Measurements from ENCODE around the gene SYT2. TPM values are rescaled to one million over a fixed set of nuclear protein-coding genes. Genes with fewer than 3 reads are reported as not detected.
"Not testable (repeated sequence)": the region's sequence is repeated elsewhere in the genome, so short reads cannot be mapped to it uniquely, and the experiment has no call there.

SYT2 gene
- total and polyA plus RNA-seq, 9 of the 15 experiments (the other 6 are each of a cell fraction or from before 2014, with no cell fraction given) = not detected

- WGBS (ENCODE audit: insufficient coverage, low coverage, missing lambda C conversion rate) = 4% methylated on average over 3 of the region's 3 CpGs
- peaks cover 6% of the 10 kb centered on the region for H3K9me1 ChIP-seq (ENCODE audit: control insufficient read depth, insufficient read depth, low read length)
- no peak overlapping the region for H3K4me2 ChIP-seq (ENCODE audit: insufficient read depth, low read length)
- in situ Hi-C loops (cut with MboI) (loop anchor here (10.0 kb wide), 1 partner anchor 933 kb away; no protein-coding TSS in a partner anchor), intact Hi-C loops (cut with micrococcal nuclease) (no loop called here)
- H3K4me3 ChIP-seq = no peak overlapping the region
- H3K79me2 ChIP-seq (ENCODE audit: control insufficient read depth, insufficient read depth, low read length) = no peaks in the 10 kb centered on the region
- FAIRE-seq (no peak), DNase-seq (ENCODE audit: extremely low read depth in 1 of 4, low spot score in 3 of 4) (no peak), ATAC-seq (no peak)
- TF ChIP-seq SIN3A (IDR thresholded peaks at IDR 0.05; ENCODE audit: borderline replicate concordance in 2 of 2, control insufficient read depth in 1 of 2, low read depth in 2 of 2, low read length in 2 of 2) (no peak), ADNP (tag; IDR thresholded peaks at IDR 0.05) (no peak), ZBTB12 (CRISPR knock-in tag; IDR thresholded peaks at IDR 0.05) (no peak), GATAD2A (IDR thresholded peaks at IDR 0.05) (no peak), HES1 (IDR thresholded peaks at IDR 0.05; ENCODE audit: low read depth) (no peak), PTBP1 (IDR thresholded peaks at IDR 0.05; ENCODE audit: low read depth, low read length) (no peak)
- H3K27me3 ChIP-seq (ENCODE audit: control insufficient read depth in 2 of 2, insufficient read depth in 2 of 2, low read length in 2 of 2) = peaks cover 7 to 38% of the 10 kb centered on the region in 2 experiments; a peak in 4 of 5 replicates
- CTCF ChIA-PET (ENCODE audit: low intra/inter-chr PET ratio) = no interaction called here
- no TSS peak for BruUV-seq (replicated peaks)
- peaks cover 0 to 16% of the 10 kb centered on the region in 2 experiments; a peak in 3 of 5 replicates for H3K4me1 ChIP-seq (replicated peaks in 1 of 2; ENCODE audit: control insufficient read depth in 2 of 2, insufficient read depth in 2 of 2, low read length in 2 of 2)
- no peak overlapping the region for H3K27ac ChIP-seq (ENCODE audit: extremely low read depth, low read depth, low read length)
- no peaks in the 10 kb centered on the region for H3K9me3 ChIP-seq (replicated peaks; ENCODE audit: control insufficient read depth, insufficient read depth, low read depth, low read length)
- peaks cover 10% of the 10 kb centered on the region for H4K20me1 ChIP-seq (replicated peaks; ENCODE audit: control insufficient read depth, insufficient read depth, low read length)
- H3K36me3 ChIP-seq (ENCODE audit: control insufficient read depth, insufficient read depth, low read length) = no peaks in the 10 kb centered on the region; the same call in 2 of the 3 replicates
- no peak overlapping the region for H3K9ac ChIP-seq (ENCODE audit: insufficient read depth in 1 of 2, low read depth in 2 of 2, low read length in 2 of 2)
- no peak overlapping the region for H2AFZ ChIP-seq (ENCODE audit: low read depth, low read length)
- POLR2A ChIA-PET = interaction anchor here (0.7 kb wide), 1 partner anchor 372 kb away, joined by 4 read pairs; no protein-coding TSS in a partner anchor
Measured at GRCh38 chr1:202621446-202621845, 88.8 kb downstream of the SYT2 start.

- Histone ChIP-seq H3K27me3 (ENCODE audit: control insufficient read depth in 2 of 2, insufficient read depth in 2 of 2, low read length in 2 of 2) (peaks cover 9 to 47% of the 10 kb centered on the region in 2 experiments; a peak in 4 of 5 replicates), H3K4me1 (replicated peaks in 1 of 2; ENCODE audit: control insufficient read depth in 2 of 2, insufficient read depth in 2 of 2, low read length in 2 of 2) (peaks cover 0 to 12% of the 10 kb centered on the region in 2 experiments; a peak in 3 of 5 replicates)
- H2AFZ ChIP-seq (ENCODE audit: low read depth, low read length); H3K9me3 ChIP-seq (replicated peaks; ENCODE audit: control insufficient read depth, insufficient read depth, low read depth, low read length); POLR2A ChIA-PET; H3K79me2 ChIP-seq (ENCODE audit: control insufficient read depth, insufficient read depth, low read length); H3K27ac ChIP-seq (ENCODE audit: extremely low read depth, low read depth, low read length); H4K20me1 ChIP-seq (replicated peaks; ENCODE audit: control insufficient read depth, insufficient read depth, low read length); H3K9ac ChIP-seq (ENCODE audit: insufficient read depth in 1 of 2, low read depth in 2 of 2, low read length in 2 of 2); H3K36me3 ChIP-seq (ENCODE audit: control insufficient read depth, insufficient read depth, low read length); DNase-seq (ENCODE audit: extremely low read depth in 1 of 4, low spot score in 3 of 4); BruUV-seq (replicated peaks); ATAC-seq; H3K4me2 ChIP-seq (ENCODE audit: insufficient read depth, low read length); H3K4me3 ChIP-seq; CTCF ChIA-PET (ENCODE audit: low intra/inter-chr PET ratio); intact Hi-C loops (cut with micrococcal nuclease); H3K9me1 ChIP-seq (ENCODE audit: control insufficient read depth, insufficient read depth, low read length); FAIRE-seq: not testable (repeated sequence)
- 14% methylated on average over 2 of the region's 2 CpGs for WGBS (ENCODE audit: insufficient coverage, low coverage, missing lambda C conversion rate)
- in situ Hi-C loops (cut with MboI) = loop anchor here (10.0 kb wide), 1 partner anchor 935 kb away; no protein-coding TSS in a partner anchor
Measured at GRCh38 chr1:202620036-202620435, 90.2 kb downstream of the SYT2 start.
